Measurements from ENCODE around the gene GSTM4. TPM values are rescaled to one million over a fixed set of nuclear protein-coding genes. Genes with fewer than 3 reads are reported as not detected.

GSTM4 gene
- total RNA-seq, 2 donors from 2014 or later: 24.1 to 37.2 TPM

GRCh38 chr1:109629372-109630030, 26.4 kb upstream of the GSTM4 start:
- TF ChIP-seq CTCF (IDR thresholded peaks at IDR 0.05) (no peak), POLR2A (IDR thresholded peaks at IDR 0.05) (no peak)
- peaks cover under 1% of the 10 kb centered on the region for H3K4me1 ChIP-seq
- H3K9me3 ChIP-seq: no peaks in the 10 kb centered on the region
- ATAC-seq (no peak), DNase-seq (no peak)
- H3K4me3 ChIP-seq: no peak overlapping the region
- no peaks in the 10 kb centered on the region for H3K27me3 ChIP-seq
- no peak overlapping the region for H3K27ac ChIP-seq
- WGBS, 2 donors: 79 to 93% methylated on average over 8 to 10 of the region's 10 CpGs
- intact Hi-C loops (cut with DNase I): loop anchor here (5.0 to 10.0 kb wide), 2 partner anchors 87 to 355 kb away; partner anchors contain the start of gene AHCYL1
- H3K36me3 ChIP-seq (replicated peaks in 1 of 2; ENCODE audit: insufficient read depth in 1 of 2, low read depth in 2 of 2): peaks cover 11 to 24% of the 10 kb centered on the region in 2 donors

- H3K4me3 ChIP-seq: no peak overlapping the region
- no peaks in the 10 kb centered on the region for H3K9me3 ChIP-seq
- TF ChIP-seq POLR2A (IDR thresholded peaks at IDR 0.05) (no peak), CTCF (IDR thresholded peaks at IDR 0.05) (peak in 3 of 7 experiments; percentile 32 to 43 (median 33))
- H3K27ac ChIP-seq: no peak overlapping the region
- ATAC-seq (no peak), DNase-seq (peak in 1 of 4 donors; percentile 57)
- no peaks in the 10 kb centered on the region for H3K4me1 ChIP-seq
- H3K27me3 ChIP-seq: no peaks in the 10 kb centered on the region
- 76 to 79% methylated on average over 27 to 29 of the region's 30 CpGs for WGBS, 2 donors
- intact Hi-C loops (cut with DNase I): loop anchor here (10.0 kb wide), 1 partner anchor 355 kb away; the partner anchor contains the start of gene AHCYL1
- H3K36me3 ChIP-seq (replicated peaks in 1 of 2; ENCODE audit: insufficient read depth in 1 of 2, low read depth in 2 of 2): peaks cover 11 to 24% of the 10 kb centered on the region in 2 donors
Observed at GRCh38 chr1:109630081-109630897, 25.6 kb upstream of the GSTM4 start.

- Histone ChIP-seq H3K9me3 (no peaks in the 10 kb centered on the region), H3K4me1 (peaks cover 2% of the 10 kb centered on the region), H3K36me3 (replicated peaks in 1 of 2; ENCODE audit: insufficient read depth in 1 of 2, low read depth in 2 of 2) (peaks cover 11 to 24% of the 10 kb centered on the region in 2 donors), H3K4me3 (no peak overlapping the region), H3K27ac (no peak overlapping the region), H3K27me3 (no peaks in the 10 kb centered on the region)
- WGBS, 2 donors: 87 to 96% methylated on average over 9 to 14 of the region's 14 CpGs
- ATAC-seq (no peak), DNase-seq (no peak)
- intact Hi-C loops (cut with DNase I): loop anchor here (10.0 kb wide), 1 partner anchor 354 kb away; the partner anchor contains the start of gene AHCYL1
- TF ChIP-seq POLR2A (IDR thresholded peaks at IDR 0.05): no peak
- no peak for TF ChIP-seq CTCF (IDR thresholded peaks at IDR 0.05)
Observed at GRCh38 chr1:109630898-109631512, 24.9 kb upstream of the GSTM4 start.

- 83 to 87% methylated on average over 11 to 16 of the region's 16 CpGs for WGBS, 2 donors
- peaks cover 6% of the 10 kb centered on the region for H3K4me1 ChIP-seq
- intact Hi-C loops (cut with DNase I): loop anchor here (10.0 kb wide), 1 partner anchor 353 kb away; the partner anchor contains the start of gene AHCYL1
- H3K36me3 ChIP-seq (replicated peaks in 1 of 2; ENCODE audit: insufficient read depth in 1 of 2, low read depth in 2 of 2): peaks cover 11 to 22% of the 10 kb centered on the region in 2 donors
- DNase-seq (no peak), ATAC-seq (no peak)
- no peak overlapping the region for H3K4me3 ChIP-seq
- H3K27ac ChIP-seq: no peak overlapping the region
- no peaks in the 10 kb centered on the region for H3K27me3 ChIP-seq
- TF ChIP-seq POLR2A (IDR thresholded peaks at IDR 0.05) (no peak), CTCF (IDR thresholded peaks at IDR 0.05) (no peak)
- H3K9me3 ChIP-seq: no peaks in the 10 kb centered on the region
Observed at GRCh38 chr1:109631513-109632505, 24.1 kb upstream of the GSTM4 start.

Measured in body of pancreas (tissue), 4 donors.